Left renal cortex interstitium (tissue), 4 donors: ENCODE data around the gene NPC1L1. TPM values are rescaled to one million over a fixed set of nuclear protein-coding genes. Genes with fewer than 3 reads are reported as not detected.

Experiments
- DNase-seq, 4 donors: peaks; one replicate each; pipeline ENCODE4 v3.0.0-alpha.2; 2013; ENCODE audit warnings: low read depth in 4 of 4, low spot score in 2 of 4, missing footprints in 1 of 4
- polyA plus RNA-seq, 4 donors: library from polyadenylated mRNA; unstranded; fragments of 120-200 nt; gene quantifications; one replicate each; pipeline ENCODE4 v1.2.1, GENCODE V29; 2013; ENCODE audit not compliant: insufficient read length in 4 of 4

NPC1L1 gene
- polyA plus RNA-seq, 4 donors = 2.3 to 3.5 (median 2.8) TPM

DNA sequence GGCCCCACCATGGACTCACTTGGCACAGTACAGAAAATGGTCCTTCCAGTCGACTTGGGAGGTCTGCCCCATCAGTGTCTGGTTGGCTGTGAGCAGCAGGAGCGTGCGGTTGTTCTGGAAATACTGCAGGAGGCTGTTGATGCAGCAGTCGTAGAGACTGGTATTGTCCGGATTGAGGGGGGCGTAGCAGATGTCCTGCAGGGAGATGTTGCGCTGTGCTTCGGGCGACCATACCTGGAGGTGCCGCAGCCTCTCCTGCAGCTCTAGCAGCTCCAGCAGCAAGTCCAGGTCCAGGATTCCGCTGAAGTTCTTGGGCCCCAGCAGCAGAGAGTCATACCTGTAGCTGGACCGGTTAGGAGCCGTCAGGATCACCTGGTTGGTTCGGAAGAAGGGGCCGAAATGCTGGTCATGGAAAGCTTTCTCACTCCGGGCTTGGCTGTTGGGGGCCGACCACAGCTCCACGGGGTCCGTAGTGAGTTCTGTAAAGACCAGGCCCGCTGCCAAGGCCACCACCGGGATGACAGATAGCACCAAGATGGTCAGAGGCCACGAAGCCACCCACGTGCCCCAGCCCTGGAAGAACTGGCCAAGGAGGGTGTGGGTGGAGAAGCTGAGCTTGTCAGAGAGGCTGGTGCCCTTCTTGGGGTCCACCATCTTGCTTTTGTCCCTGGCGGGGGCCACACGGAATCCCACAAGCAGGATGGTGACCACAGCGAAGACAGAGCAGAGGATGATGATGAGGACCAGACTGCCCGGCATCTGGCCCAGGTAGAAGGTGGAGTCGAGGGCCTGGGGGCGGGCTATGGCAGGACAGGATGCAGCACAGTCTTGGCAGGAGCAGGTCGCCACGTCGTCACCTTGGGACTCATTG, 2.1 kb downstream of the NPC1L1 start:
- no peak for DNase-seq

DNA sequence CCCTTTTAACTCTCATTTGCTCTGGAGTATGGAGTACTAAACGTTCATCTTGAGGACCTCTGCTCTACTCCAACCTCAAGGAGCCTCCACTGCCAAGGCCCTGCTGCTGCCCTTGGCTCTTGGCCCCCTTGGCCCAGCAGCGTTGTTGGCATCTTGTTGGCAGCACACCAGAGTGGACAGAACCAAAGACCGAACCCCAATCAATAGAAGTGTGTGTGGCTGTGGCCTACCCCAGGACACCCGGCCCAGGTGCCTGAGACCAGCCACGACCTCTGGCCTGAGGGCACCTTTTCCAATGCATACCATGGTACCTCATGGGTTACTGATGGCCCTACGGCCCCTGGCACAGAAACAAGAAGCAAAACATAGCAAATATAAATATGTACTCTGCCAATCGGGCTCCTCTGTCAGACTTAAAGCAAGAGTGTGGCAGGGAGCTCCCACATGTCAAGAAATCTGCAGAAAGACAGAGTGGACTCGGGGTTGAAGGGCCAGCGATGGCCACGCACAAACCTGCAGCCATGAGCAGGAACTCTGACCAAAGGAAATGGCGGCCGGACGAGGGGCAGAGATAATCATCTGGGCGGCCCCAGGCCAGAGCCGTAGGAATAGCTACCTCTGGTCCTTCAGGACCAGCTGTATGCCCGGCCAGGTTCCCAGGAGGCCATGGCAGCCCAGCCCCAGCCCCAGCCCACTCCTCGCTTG, 2.9 kb downstream of the NPC1L1 start:
- no peak for DNase-seq

DNA sequence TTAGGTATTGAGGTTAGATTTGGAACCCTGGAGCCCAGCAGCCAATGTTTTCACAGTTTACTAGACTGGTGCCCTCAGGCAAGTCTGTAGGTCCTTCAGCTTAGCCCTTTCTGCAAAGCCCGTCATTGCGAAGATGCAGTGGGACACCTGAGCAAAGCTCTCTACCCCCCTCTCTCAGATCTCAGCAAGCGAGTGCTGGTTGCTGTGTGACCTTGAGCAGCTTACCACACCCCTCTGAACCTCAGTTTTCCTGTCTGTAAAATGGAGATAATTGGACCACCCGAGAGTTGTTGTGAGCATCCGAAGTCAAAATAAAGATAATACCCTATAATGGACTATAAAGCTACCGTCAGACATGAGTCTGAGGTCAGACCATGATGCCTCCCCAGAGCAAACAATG, 3.7 kb downstream of the NPC1L1 start:
- no peak for DNase-seq

DNA sequence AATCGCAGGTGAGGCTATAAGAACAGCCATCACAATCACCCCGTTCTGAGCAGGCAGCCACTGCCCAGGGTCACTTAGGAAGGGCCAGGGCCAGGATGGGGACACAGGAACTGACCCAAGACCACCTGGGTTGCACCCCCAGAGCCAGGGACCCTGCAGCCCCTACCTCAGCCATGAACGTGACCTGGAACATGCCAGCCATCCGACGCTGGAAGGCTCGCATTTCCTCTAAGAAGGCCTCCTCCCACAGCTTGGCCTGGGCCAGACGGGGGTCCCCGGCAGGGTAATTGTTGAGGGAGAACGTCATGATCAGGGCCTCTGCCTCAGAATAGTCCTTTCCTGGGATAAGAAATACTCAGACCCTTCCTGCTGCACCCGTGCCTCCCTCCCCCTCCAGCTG, 5.0 kb downstream of the NPC1L1 start:
- no peak for DNase-seq

DNA sequence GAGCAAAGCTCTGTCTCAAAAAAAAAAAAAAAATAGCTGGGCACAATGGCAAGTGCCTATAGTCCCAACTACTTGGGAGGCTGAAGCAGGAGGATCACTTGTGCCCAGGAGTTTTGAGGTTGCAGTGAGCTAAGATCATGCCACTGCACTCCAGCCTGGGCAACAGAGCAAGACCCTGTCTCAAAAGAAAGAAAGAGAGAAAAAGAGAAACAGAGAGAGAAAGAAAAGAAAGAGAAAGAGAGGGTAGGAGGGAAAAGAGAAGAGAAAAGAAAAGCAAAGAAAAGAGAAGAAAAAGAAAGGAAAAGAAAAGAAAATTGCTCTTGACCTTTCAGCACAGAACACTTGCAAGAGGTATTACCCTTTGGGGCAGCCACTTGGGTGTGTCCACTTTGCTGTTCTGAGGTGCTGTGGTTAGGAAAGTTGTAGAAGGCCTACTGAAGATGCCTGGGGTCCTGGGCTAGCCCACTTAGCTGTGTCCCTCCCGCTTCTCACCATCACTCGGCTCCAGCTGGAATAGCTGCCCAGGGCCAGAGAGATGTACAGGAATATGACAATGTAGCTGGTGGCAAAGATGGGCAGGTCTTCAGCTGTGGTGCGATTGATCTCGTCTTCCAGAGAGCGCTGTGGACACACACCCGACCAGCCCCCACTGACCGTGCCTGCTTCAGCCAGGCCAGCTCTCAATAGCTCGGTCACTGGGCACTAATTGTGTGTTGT, 5.6 kb downstream of the NPC1L1 start:
- DNase-seq = no peak

DNA sequence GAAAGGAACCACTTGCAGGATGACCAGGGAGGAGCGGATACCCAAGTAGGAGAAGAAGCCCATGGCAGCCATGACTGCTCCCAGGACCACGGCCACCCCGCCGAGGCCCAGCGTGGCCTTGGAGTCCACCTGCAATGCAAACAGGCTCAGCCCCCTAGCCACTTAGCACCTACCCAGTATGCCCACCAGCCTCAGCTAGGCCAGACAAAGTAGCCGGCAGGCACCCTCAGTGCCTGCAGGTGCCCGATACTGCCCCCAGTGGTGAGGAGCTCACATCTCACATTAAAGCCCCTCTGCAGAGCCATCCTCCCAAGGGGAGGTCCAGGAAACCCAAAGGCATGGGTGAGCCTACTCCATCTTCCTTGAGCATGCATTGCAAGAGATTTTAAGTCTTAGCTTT, 6.6 kb downstream of the NPC1L1 start:
- DNase-seq = peak in 1 of 4 donors; percentile 12

DNA sequence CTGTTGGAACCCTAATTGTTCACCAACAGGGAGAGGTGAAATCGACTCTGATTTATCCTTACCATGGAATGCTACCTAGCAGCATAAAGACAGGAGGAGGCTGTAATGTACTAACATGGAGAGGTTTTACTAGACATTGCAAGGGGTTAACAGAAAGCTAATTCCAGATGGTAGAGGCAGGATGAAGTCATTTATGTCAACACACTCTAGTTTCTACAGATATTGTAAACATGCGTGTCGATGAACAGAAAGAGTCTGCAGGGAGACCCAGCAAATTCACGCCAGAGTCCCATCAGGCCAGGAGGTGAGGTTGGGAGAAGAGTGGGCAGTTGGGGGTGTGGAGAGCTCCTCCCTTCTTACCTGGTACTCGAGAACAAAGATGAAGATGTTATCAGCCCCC, 7.0 kb downstream of the NPC1L1 start:
- DNase-seq = no peak

DNA sequence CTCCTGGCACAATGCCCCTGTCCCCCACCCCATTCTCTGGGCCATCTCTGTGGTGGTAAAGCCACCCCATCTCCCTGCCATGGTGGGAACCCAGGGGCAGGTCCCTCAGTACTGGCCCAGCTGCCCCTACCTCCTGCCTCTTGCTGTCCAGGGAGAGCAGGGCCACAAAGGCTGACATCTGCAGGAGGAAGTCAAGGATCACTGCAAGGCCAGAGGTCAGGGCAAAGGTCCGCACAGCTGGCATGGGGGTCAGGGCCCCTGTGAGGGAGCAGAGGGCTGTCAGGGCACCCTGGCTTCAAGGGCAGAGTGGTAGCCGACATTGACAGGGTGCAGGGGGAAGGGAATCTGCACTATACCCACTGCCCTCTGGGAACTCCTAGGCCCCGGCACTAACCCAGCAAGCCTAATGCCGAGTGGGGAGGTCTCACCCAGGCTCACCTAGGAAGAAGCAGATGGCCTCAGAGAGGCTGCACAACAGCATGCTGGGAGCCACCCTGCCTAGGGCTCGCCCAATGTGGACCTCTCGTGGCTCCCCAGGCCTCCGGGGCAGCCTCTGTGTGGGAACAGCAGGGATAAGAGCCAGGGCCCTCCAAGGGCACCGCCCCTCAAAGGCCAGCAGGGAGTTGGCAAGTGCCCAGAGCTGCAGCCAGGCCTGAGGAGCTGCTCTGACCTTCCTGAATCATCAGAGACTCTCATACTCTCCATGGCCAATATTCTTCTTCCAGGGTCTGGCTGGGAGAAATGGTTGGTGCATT, 7.7 kb downstream of the NPC1L1 start:
- no peak for DNase-seq

DNA sequence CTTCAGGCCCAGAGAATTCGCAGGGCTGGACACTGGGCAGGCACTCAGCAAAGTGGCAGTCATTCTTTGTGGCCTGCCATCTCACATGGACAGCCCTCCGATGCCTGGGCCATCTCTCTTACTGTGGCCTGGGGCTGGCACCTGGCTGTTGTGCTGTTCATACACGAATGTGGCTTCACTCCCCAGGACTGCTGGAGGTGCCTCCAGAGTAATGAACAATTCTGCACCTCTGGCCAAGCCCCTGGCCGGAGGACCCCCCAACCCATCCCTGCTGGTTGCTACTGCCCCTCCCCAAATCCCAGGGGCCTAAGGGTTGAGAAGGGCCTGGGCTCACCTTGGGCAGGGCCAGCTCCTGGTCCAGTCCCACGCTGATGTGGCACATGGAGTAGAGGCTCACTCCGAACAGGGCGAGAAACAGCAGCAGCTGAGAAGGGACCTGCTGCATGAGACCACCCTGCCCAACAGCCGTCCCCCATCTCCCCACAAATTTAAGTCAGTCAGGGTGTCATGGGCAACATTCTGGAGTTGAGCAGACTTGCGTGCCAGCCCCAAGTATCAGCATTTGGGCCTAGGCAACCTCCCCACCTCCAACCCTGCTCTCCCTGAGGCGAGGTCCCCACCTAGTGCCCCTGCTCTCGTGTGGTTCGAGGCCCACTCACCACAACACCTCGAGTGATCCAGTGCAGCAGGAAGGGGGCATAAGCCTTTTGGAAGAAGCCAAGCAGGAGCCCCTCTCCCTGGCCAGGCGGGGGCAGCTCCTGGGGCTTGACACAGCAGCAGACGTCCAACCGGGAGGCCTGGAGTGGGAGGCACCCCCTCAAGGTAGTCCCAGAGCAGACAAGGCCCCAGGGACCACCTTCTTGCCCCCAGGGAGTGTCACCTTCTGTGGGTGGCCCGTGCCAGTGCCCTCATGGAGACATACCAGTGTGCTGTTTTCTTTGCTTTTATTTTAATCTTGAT, 9.4 kb downstream of the NPC1L1 start:
- DNase-seq = no peak

DNA sequence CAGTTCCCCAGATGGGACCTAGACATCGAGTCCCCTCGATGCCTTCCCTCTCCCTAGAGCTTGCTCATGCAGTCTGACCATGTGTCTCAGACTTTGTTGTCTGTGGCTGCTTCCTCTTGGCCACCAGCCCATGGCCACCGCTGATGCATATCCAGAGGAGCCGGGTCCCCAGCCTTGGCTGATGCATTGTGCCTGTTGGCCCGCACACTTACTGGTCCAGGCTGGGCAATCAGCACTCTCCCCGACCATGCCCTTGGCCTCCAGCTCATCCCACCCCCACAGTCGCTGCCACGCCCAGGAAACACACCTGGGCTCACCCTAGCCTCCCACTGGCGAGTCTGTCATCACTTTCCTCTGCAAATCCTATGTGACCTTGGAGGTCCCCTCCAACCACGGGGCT, 10.1 kb downstream of the NPC1L1 start:
- DNase-seq = no peak

DNA sequence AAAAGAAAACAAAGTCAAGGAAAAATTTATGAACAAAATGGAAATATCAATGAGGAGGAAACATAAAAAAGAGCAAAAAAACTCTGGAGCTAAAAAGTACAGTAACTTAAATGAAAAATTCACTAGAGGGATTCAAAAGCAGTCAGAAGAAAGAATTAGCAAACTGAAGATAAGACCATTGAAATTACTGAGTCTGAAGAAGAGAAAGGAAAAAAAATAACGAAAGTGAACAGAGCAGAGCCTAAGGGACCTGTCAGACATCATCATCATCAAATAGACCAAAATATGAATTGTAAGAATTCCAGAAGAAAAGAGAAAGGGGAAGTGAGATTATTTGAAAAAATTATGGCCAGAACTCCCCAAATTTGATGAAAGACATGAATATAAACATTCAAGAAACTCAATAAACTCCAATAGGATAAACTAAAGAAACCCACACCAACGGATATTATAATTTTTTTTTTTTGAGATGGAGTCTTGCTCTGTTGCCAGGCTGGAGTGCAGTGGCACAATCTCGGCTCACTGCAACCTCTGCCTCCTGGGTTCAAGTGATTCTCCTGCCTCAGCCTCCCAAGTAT, 16.2 kb downstream of the NPC1L1 start:
- DNase-seq = no peak

DNA sequence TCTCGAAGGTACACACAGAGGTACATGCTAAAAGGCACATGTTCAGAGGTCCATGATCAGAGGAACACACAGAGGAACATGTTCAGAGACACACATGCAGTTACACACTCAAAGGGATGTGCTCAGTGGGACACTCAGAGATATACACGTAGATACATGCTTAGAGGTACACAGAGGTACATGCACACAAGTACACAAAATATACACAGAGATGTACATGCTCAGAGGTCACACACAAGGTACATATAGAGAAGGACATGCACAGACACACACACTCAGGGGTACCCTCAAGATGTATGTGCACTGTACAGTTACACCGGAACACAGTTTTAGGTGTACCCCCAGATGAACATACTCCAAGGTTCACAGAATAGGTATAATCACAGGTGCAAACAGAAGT, 18.8 kb downstream of the NPC1L1 start:
- DNase-seq = no peak

DNA sequence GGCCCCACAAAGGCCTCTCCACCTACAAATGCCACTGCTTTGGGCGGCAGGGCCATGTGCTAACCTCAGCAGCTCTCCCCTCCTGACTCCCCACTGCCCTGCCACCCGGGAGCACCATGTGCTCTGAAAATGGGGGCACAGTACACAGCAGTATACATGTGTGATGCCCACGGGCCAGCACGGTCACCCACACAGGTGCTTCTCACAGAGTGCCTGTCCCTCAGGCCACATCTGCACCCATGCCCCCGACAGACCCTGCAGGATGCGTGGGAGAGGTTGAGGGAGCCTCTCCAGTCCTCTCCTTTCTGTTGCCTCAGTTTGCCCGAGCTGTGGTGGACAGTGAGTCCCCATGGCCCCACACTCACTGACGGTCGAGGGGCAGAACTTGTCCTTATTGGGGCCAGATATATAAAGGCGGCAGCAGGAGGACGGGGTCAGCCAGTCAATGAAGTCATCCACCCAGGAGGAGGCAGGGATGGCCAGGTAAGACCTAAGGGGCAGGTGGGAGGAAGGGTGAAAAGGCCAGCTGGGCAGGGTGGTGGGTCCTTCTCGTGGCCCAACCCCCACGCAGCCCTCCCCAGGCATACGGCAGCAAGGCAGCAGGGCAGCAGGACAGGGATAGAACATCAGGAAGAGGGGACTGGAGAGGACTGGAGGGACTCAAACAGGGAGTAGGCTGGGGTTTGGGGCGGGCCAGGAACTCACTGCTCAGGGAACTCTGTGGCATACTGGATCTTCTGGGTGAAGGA, 19.6 kb downstream of the NPC1L1 start:
- no peak for DNase-seq

DNA sequence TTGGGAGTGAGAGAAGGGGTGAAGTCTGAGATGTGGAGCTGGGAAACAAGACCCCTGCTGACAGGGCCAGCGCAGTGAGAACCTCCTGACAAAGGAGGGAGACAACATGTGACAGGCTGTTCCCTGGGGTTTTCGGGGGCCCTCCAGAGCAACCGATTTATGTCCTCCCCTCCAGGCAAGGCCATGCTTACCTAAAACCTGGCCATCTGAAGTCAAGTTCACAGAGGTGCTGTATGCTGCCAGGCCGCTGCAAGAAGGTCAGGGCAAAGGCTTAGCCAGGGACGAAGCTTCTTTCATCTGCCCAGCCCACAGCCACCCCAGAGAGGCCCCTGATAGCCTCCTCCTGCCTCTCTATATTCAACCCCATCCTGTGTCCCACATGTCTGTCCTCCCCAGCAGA, 20.6 kb downstream of the NPC1L1 start:
- no peak for DNase-seq

DNA sequence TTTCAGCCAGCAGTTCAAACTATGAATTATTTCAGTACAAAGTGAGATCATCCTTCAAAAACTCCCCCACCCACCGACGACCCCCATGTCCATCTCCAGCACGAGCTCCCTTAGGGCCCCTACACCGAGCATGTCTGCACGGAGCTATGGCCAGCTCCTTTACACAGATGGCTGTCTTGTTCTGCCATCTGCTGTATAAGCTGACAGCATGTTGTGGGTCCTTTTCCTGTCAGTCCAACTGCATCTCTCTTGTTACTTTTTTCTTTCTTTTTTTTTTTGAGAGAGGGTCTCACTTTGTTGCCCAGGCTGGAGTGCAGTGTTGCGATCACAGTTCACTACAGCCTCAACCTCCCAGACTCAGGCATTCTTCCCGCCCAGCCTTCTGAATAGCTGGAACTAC, 21.6 kb downstream of the NPC1L1 start:
- no peak for DNase-seq

DNA sequence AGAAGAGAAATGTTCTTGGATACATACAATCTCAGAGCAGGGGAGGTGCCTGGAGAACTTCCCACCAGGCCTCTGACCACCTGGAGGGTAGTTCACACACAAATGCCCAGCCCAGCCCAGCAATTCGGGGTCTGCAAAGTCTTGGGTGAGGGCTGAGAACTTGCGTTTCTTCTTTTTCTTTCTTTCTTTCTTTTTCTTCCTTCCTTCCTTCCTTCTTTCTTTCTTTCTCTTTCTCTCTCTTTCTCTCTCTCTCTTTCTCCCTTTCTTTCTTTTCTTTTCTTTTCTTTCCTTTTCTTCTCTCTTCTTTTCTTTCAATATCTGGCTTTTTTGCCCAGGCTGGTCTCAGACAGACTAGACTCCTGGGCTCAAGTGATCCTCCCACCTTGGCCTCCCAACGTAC, 22.4 kb downstream of the NPC1L1 start:
- no peak for DNase-seq

DNA sequence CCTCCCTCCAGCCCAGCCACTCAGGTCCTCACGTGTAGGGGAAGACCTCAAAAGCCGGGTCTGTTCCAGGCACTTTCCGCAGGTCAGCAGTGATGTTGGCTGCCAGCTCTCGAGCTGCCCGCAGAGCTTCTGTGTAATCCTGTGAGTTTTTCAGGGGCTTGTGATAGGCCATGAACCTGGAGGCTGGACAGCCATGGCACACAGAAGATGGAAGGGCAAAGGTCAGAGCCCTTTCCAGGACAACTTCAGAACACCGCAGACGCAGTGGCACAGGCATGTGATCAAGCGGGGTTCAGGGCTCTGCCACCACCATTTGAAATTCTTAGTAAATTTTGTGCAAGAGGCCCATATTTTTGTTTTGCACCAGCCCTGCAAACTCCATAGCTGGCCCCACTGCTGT, 24.0 kb downstream of the NPC1L1 start:
- DNase-seq = no peak

DNA sequence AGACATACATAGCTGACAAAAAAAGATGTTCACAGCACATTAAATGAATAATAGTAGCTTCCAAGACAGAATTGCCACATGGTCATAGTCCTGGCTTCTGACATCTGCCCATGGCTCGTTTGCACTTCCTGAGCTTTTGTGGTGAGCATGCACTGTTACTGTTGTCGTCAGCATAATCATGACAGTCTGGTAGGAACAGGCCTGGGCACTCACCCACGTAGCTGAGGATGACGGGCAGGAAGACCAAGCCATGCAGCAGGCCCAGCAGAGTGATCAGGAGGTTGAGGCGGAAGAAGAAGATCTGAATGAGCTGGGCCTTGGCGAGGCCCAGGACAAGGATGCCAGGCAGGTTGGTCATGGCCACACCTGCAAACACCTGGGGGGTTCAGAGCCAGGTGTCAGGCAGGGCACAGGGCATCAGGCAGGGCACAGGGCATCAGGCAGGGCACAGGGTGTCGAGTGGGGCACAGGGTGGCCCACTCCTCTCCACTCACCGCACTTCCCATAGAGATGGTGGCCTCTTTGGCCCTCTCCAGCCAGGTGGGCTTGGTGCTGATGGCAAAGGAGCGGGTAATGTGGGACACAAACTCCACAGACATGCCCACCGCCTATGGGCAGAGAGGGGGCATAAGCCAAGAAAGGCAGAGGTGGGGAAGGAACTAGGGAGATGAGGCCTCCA, 25.4 kb downstream of the NPC1L1 start:
- DNase-seq = no peak
